Chondrocyte (in vitro differentiated cells): ENCODE measurements around the gene NCBP3. TPM values are rescaled to one million over a fixed set of nuclear protein-coding genes. Genes with fewer than 3 reads are reported as not detected.

Experiments used
- DNase-seq: peaks from one replicate; pipeline ENCODE4 v3.0.0; 2021; ENCODE audit warnings: mixed read lengths, low spot score
- H3K27ac Mint-ChIP-seq: one replicate; pipeline ENCODE4 v1.8.0; 2021; ENCODE audit warnings: mild to moderate bottlenecking, moderate library complexity, mixed read lengths; ENCODE audit not compliant: unreplicated experiment
- H3K27me3 Mint-ChIP-seq: 2 replicates; pipeline ENCODE4 v1.8.0; 2021; ENCODE audit warnings: low read depth, mixed read lengths
- H3K36me3 Mint-ChIP-seq: 2 replicates; pipeline ENCODE4 v1.8.0; 2021; ENCODE audit warnings: low read depth, mixed read lengths
- H3K4me1 Mint-ChIP-seq: 2 replicates; pipeline ENCODE4 v1.8.0; 2021; ENCODE audit warnings: low read depth, mild to moderate bottlenecking, mixed read lengths
- H3K4me3 Mint-ChIP-seq: one replicate; pipeline ENCODE4 v1.8.0; 2021; ENCODE audit warnings: mild to moderate bottlenecking, moderate library complexity, mixed read lengths; ENCODE audit not compliant: unreplicated experiment
- H3K9me3 Mint-ChIP-seq: 2 replicates; pipeline ENCODE4 v1.8.0; 2021; ENCODE audit warnings: low read depth, mixed read lengths
- CTCF ChIP-seq: fragments of 200-600 bp; sonication (generic); IDR thresholded peaks from 2 replicates; pipeline ENCODE4 v1.5.0; 2021; ENCODE audit warnings: antibody characterized with exemption, mild to moderate bottlenecking, moderate library complexity
- total RNA-seq: library from RNA; stranded (reverse); gene quantifications from 3 replicates; pipeline ENCODE4 v1.2.1, GENCODE V29; 2021

The NCBP3 gene
- total RNA-seq, 1 donor from 2014 or later, result 33.7 TPM

- H3K4me1 Mint-ChIP-seq, result peaks cover 7% of the 10 kb centered on the region
- no peak for DNase-seq
- H3K27ac Mint-ChIP-seq, result peak overlapping the region; percentile 93
- H3K9me3 Mint-ChIP-seq, result no peaks in the 10 kb centered on the region
- TF ChIP-seq CTCF, result no peak
- H3K4me3 Mint-ChIP-seq, result peak overlapping the region; percentile 53
- H3K27me3 Mint-ChIP-seq, result no peaks in the 10 kb centered on the region
- peaks cover 12% of the 10 kb centered on the region for H3K36me3 Mint-ChIP-seq
These were observed 24.8 kb upstream of the NCBP3 start for GRCh38 chr17:3870871-3871306.

- Mint-ChIP-seq H3K27ac (no peak overlapping the region), H3K4me1 (peaks cover 18% of the 10 kb centered on the region), H3K36me3 (peaks cover 2% of the 10 kb centered on the region), H3K27me3 (no peaks in the 10 kb centered on the region), H3K4me3 (no peak overlapping the region), H3K9me3 (no peaks in the 10 kb centered on the region)
- TF ChIP-seq CTCF, result no peak
- DNase-seq, result no peak
These were observed 21.6 kb upstream of the NCBP3 start for GRCh38 chr17:3867606-3868005.

- no peaks in the 10 kb centered on the region for H3K27me3 Mint-ChIP-seq
- peaks cover 2% of the 10 kb centered on the region for H3K36me3 Mint-ChIP-seq
- no peaks in the 10 kb centered on the region for H3K9me3 Mint-ChIP-seq
- peaks cover 18% of the 10 kb centered on the region for H3K4me1 Mint-ChIP-seq
- no peak overlapping the region for H3K4me3 Mint-ChIP-seq
- no peak for TF ChIP-seq CTCF
- H3K27ac Mint-ChIP-seq, result no peak overlapping the region
- DNase-seq, result no peak
These were observed 21.1 kb upstream of the NCBP3 start for GRCh38 chr17:3867106-3867505.

GRCh38 chr17:3866276-3866675 is 20.2 kb upstream of the NCBP3 start:
- H3K4me1 Mint-ChIP-seq, result peaks cover 18% of the 10 kb centered on the region
- no peaks in the 10 kb centered on the region for H3K27me3 Mint-ChIP-seq
- TF ChIP-seq CTCF, result no peak
- no peak overlapping the region for H3K27ac Mint-ChIP-seq
- H3K4me3 Mint-ChIP-seq, result no peak overlapping the region
- DNase-seq, result no peak
- no peaks in the 10 kb centered on the region for H3K9me3 Mint-ChIP-seq
- peaks cover 2% of the 10 kb centered on the region for H3K36me3 Mint-ChIP-seq

- H3K27ac Mint-ChIP-seq, result peak overlapping the region; percentile 49
- no peak for DNase-seq
- no peaks in the 10 kb centered on the region for H3K36me3 Mint-ChIP-seq
- TF ChIP-seq CTCF, result no peak
- no peak overlapping the region for H3K4me3 Mint-ChIP-seq
- no peaks in the 10 kb centered on the region for H3K27me3 Mint-ChIP-seq
- H3K9me3 Mint-ChIP-seq, result no peaks in the 10 kb centered on the region
- H3K4me1 Mint-ChIP-seq, result peaks cover 11% of the 10 kb centered on the region
These were observed 19.1 kb upstream of the NCBP3 start for GRCh38 chr17:3865176-3865575.
